Measurements from ENCODE around the gene NCAN. TPM values are rescaled to one million over a fixed set of nuclear protein-coding genes. Genes with fewer than 3 reads are reported as not detected.

Gene NCAN
- total RNA-seq, 1 experiment from 2014 or later = 0.15 TPM

GRCh38 chr19:19294914-19295313 lies 83.2 kb downstream of the NCAN start:
- DNase-seq (no peak), ATAC-seq (no peak)
- Histone ChIP-seq H3K9me3 (ENCODE audit: low read length) (no peaks in the 10 kb centered on the region), H3K36me3 (ENCODE audit: low read depth, low read length) (peaks cover 18% of the 10 kb centered on the region), H2AFZ (ENCODE audit: low read length) (no peak overlapping the region), H3K4me1 (ENCODE audit: insufficient read depth, low read length) (no peaks in the 10 kb centered on the region), H3K79me2 (ENCODE audit: low read length) (no peaks in the 10 kb centered on the region), H3K27ac (ENCODE audit: low read length) (no peak overlapping the region), H3F3A (ENCODE audit: low read length, unreplicated experiment) (no peaks in the 10 kb centered on the region), H4K20me1 (ENCODE audit: low read length) (no peaks in the 10 kb centered on the region), H3K9me2 (replicated peaks; ENCODE audit: low read length) (no peaks in the 10 kb centered on the region), H3K27me3 (ENCODE audit: low read length) (no peaks in the 10 kb centered on the region), H3K9ac (ENCODE audit: low read length) (no peak overlapping the region), H3K4me2 (ENCODE audit: low read length) (no peak overlapping the region), H3K4me3 (ENCODE audit: low read length) (no peak overlapping the region)
- ChIA-PET CTCF (no interaction called here), POLR2A (ENCODE audit: unreplicated experiment) (no interaction called here)
- intact Hi-C loops (cut with micrococcal nuclease) = no loop called here
- TF ChIP-seq EZH2phosphoT487 (IDR thresholded peaks at IDR 0.05; ENCODE audit: borderline replicate concordance, low read length) = no peak
- TF ChIP-seq EZH2 (IDR thresholded peaks at IDR 0.05; ENCODE audit: low read length, unreplicated experiment) = no peak
- TF ChIP-seq CTCF (conservative IDR thresholded peaks at IDR 0.05; ENCODE audit: low read depth, low read length) = no peak
- no TSS peak for BruUV-seq (replicated peaks)

DNA sequence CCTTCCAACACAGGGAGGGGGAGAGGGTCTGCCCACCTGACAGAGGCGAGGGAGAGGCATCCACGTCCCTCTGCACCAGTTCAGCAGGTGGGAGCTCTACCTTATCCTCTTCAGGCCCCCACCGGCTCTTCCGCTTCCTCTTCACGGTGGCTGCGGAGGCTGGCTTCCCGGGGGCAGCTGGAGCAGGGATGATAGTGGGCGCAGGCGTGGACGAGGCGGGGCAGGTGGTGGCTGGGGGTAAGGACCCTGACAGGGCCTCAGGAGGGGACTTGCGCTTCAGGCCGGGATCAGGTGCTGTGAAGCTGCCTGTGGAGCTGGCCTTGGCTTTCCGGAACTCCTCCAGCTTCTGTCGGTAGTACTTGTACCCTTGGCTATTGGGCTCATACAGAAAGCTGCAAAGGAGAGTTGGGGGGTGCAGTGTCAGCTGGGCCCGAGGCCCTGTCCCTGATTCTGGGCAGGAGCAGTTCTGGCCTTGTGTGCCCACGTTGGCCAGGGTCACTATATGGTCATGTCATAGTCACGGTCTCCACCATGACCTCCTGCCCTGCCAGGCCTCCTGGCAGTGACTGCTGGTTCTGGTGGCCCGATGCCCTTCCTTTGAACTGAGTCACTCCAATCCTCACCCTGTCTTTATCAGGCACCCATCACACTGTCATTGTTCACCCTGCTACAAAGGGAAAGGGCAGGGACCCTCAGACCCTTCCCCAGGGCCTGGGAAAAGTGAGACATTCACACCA lies 85.4 kb downstream of the NCAN start:
- DNase-seq (no peak), ATAC-seq (no peak)
- peaks cover 29% of the 10 kb centered on the region for H3K36me3 ChIP-seq (ENCODE audit: low read depth, low read length)
- POLR2A ChIA-PET (ENCODE audit: unreplicated experiment) = no interaction called here
- CTCF ChIA-PET = no interaction called here
- H3K79me2 ChIP-seq (ENCODE audit: low read length) = no peaks in the 10 kb centered on the region
- H3K27ac ChIP-seq (ENCODE audit: low read length) = no peak overlapping the region
- no peaks in the 10 kb centered on the region for H3K4me1 ChIP-seq (ENCODE audit: insufficient read depth, low read length)
- no peaks in the 10 kb centered on the region for H3K27me3 ChIP-seq (ENCODE audit: low read length)
- H3K9me2 ChIP-seq (replicated peaks; ENCODE audit: low read length) = no peaks in the 10 kb centered on the region
- no peaks in the 10 kb centered on the region for H3F3A ChIP-seq (ENCODE audit: low read length, unreplicated experiment)
- no peak overlapping the region for H3K4me3 ChIP-seq (ENCODE audit: low read length)
- intact Hi-C loops (cut with micrococcal nuclease) = no loop called here
- H2AFZ ChIP-seq (ENCODE audit: low read length) = no peak overlapping the region
- no peak for TF ChIP-seq EZH2 (IDR thresholded peaks at IDR 0.05; ENCODE audit: low read length, unreplicated experiment)
- TF ChIP-seq EZH2phosphoT487 (IDR thresholded peaks at IDR 0.05; ENCODE audit: borderline replicate concordance, low read length) = no peak
- TF ChIP-seq CTCF (conservative IDR thresholded peaks at IDR 0.05; ENCODE audit: low read depth, low read length) = no peak
- no TSS peak for BruUV-seq (replicated peaks)
- no peak overlapping the region for H3K9ac ChIP-seq (ENCODE audit: low read length)
- no peak overlapping the region for H3K4me2 ChIP-seq (ENCODE audit: low read length)
- no peaks in the 10 kb centered on the region for H4K20me1 ChIP-seq (ENCODE audit: low read length)
- no peaks in the 10 kb centered on the region for H3K9me3 ChIP-seq (ENCODE audit: low read length)

- DNase-seq (no peak), ATAC-seq (no peak)
- no peak for TF ChIP-seq EZH2 (IDR thresholded peaks at IDR 0.05; ENCODE audit: low read length, unreplicated experiment)
- H3K27ac ChIP-seq (ENCODE audit: low read length) = no peak overlapping the region
- no peaks in the 10 kb centered on the region for H3K79me2 ChIP-seq (ENCODE audit: low read length)
- no peaks in the 10 kb centered on the region for H3K9me2 ChIP-seq (replicated peaks; ENCODE audit: low read length)
- peaks cover 29% of the 10 kb centered on the region for H3K36me3 ChIP-seq (ENCODE audit: low read depth, low read length)
- CTCF ChIA-PET = no interaction called here
- no peaks in the 10 kb centered on the region for H3F3A ChIP-seq (ENCODE audit: low read length, unreplicated experiment)
- no TSS peak for BruUV-seq (replicated peaks)
- intact Hi-C loops (cut with micrococcal nuclease) = no loop called here
- H3K4me1 ChIP-seq (ENCODE audit: insufficient read depth, low read length) = no peaks in the 10 kb centered on the region
- no peaks in the 10 kb centered on the region for H4K20me1 ChIP-seq (ENCODE audit: low read length)
- H3K9me3 ChIP-seq (ENCODE audit: low read length) = no peaks in the 10 kb centered on the region
- no peak overlapping the region for H2AFZ ChIP-seq (ENCODE audit: low read length)
- H3K4me2 ChIP-seq (ENCODE audit: low read length) = no peak overlapping the region
- no peaks in the 10 kb centered on the region for H3K27me3 ChIP-seq (ENCODE audit: low read length)
- H3K9ac ChIP-seq (ENCODE audit: low read length) = no peak overlapping the region
- H3K4me3 ChIP-seq (ENCODE audit: low read length) = no peak overlapping the region
- POLR2A ChIA-PET (ENCODE audit: unreplicated experiment) = no interaction called here
Measured at GRCh38 chr19:19297759-19298158, 86.0 kb downstream of the NCAN start.

Data from PC-3 (cell line).